GM12875 (cell line): ENCODE results near the gene HMGN4.
"Not testable (repeated sequence)": the region's sequence is repeated elsewhere in the genome, so short reads cannot be mapped to it uniquely, and the experiment has no call there.

Experiments
- H3K4me3 ChIP-seq: one replicate; pipeline ENCODE4 v1.5.1; 2011; ENCODE audit warnings: low read depth, low read length, control low read depth
- CTCF ChIP-seq: IDR thresholded peaks from 2 replicates; pipeline ENCODE4 v1.5.1; 2011; ENCODE audit warnings: low read depth, mild to moderate bottlenecking, control low read depth, inconsistent platforms, low read length, moderate library complexity, borderline replicate concordance; ENCODE audit not compliant: insufficient read depth

The HMGN4 gene

DNA sequence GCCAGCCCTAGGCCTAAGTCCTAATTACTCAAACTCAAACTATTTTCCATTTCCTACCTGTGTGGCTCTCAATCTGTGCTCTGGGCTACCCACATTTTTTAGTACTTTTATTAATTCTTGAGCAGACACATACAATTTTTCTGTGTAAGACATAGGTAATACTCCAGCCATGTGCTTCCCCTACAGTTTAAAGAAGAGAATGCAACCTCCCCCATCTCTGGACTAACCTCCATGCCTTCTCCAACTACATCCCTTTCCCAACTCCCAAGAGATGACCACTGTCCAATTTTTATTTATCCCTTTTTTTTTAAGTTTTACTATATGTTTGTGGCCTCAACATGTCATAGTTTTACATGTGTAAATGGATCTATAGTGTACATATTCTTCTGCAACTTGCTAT is 5.8 kb downstream of the HMGN4 start:
- H3K4me3 ChIP-seq: no peak overlapping the region
- peak; percentile 31; the same call in 1 of the 2 replicates for TF ChIP-seq CTCF

DNA sequence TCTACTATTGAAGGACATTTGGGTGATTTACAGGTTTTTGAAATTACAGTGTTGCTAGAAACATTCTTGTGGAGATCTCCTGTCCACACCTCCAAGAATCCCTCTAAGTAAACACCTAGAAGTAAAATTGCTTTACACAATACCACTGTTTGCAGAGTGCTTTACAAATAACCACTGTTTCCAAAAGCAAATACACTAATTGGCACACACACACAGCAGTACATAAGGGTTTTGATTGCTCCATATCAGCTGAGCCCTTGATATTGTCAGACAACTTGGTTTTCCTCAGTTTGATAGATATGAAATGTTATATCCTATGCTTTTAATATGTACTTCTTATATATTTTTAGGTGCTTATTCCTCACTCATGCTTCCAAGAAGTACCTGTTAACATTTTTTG is 6.3 kb downstream of the HMGN4 start:
- TF ChIP-seq CTCF: no peak
- H3K4me3 ChIP-seq: no peak overlapping the region

- no peak overlapping the region for H3K4me3 ChIP-seq
- TF ChIP-seq CTCF: no peak
Measured at GRCh38 chr6:26545627-26546026, 7.5 kb downstream of the HMGN4 start.

DNA sequence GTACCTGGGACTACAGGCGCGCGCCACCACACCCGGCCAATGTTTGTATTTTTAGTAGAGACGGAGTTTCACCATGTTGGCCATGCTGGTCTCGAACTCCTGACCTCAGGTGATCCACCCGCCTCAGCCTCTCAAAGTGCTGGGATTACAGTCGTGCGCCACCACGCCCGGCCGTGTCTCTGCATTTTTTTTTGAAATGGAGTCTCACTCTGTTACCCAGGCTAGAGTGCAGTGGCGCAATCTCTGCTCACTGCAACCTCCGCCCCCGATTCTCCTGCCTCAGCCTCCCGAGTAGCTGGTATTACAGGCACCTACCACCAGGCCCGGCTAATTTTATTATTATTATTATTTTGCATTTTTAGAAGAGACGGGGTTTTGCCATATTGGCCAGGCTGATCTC is 9.2 kb downstream of the HMGN4 start:
- not testable (repeated sequence) for H3K4me3 ChIP-seq

DNA sequence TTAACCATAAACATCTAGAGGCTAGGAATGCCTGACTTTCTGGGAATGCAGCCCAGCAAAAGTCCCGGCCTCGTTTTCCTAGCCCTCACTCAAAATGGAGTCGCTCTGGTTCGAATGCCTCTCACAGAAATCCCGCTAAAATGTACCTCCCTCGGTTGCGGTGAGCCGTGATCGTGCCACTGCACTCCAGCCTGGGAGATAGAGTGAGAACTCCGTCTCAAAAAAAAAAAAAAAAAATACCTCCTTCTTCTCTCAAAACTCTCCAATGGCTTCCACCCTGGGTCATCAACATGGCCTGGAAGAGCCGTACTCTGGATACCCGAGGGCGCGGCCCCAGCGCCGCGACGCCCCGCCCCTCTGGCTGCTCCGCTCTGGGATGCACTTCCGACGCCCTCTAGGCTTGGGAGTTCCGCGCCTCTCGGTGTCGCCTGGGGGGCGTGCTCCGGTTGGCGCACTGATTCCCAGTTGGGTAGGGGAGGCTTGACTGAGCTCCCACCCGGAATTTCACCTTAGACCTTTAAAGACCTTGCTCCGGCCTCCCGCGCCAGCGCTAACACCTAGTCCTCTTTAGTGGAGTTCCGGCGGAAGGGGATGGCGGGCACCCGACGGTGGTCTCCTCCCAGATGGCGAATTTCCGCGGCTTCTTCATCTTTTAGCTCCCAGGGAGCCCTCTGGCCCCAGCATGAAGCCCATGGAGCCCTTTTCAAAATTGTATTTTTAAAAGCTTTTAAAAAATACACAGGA is 12.3 kb downstream of the HMGN4 start:
- no peak for TF ChIP-seq CTCF
- peak overlapping the region; percentile 55 for H3K4me3 ChIP-seq

GRCh38 chr6:26552205-26552604 is 14.0 kb downstream of the HMGN4 start:
- TF ChIP-seq CTCF: no peak
- H3K4me3 ChIP-seq: no peak overlapping the region

GRCh38 chr6:26552640-26553188 is 14.5 kb downstream of the HMGN4 start:
- peak overlapping the region; percentile 54 for H3K4me3 ChIP-seq
- no peak for TF ChIP-seq CTCF
